ENCODE results near the gene PCDHGB1. TPM values are rescaled to one million over a fixed set of nuclear protein-coding genes. Genes with fewer than 3 reads are reported as not detected.

The PCDHGB1 gene
- total and polyA plus RNA-seq, 2 donors (not counting 3 experiments of a cell fraction or from before 2014, with no cell fraction given), result 0.39 to 0.62 TPM

GRCh38 chr5:141343242-141343952 lies 6.5 kb upstream of the PCDHGB1 start, which contains the start of gene PCDHGA3:
PCDHGA3 (plus strand) TSS chr5:141343829; CDS start chr5:141344034, 205 bp downstream.
- H3K27me3 ChIP-seq (ENCODE audit: control insufficient read depth in 2 of 2, insufficient read depth in 2 of 2, low read length in 2 of 2), result peaks cover 10 to 29% of the 10 kb centered on the region in 2 experiments
- FAIRE-seq, result peak; percentile 56
- H2AFZ ChIP-seq (ENCODE audit: low read depth, low read length), result peak within 1 kb of the TSS; percentile 86
- no peaks in the 10 kb centered on the region for H4K20me1 ChIP-seq (replicated peaks; ENCODE audit: control insufficient read depth, extremely low read depth, insufficient read depth, low read length)
- H3K79me2 ChIP-seq (ENCODE audit: control insufficient read depth, insufficient read depth, low read length), result no peaks in the 10 kb centered on the region
- peak; percentile 53 for DNase-seq (ENCODE audit: low read depth, low spot score)
- ChIA-PET POLR2A (interaction anchor here (1.3 kb wide), 1 partner anchor 23 kb away, joined by 3 read pairs; the partner anchor contains the start of gene TAF7), CTCF (interaction anchor here (0.8 to 3.8 kb wide), 26 partner anchors 9 to 224 kb away, joined by 3 to 38 read pairs (median 5); partner anchors contain the start of genes PCDHB9, PCDHGA1, PCDHGA10 and PCDHGA12)
- H3K4me3 ChIP-seq (replicated peaks in 1 of 3; ENCODE audit: insufficient read depth in 1 of 3, low read depth in 1 of 3, low read length in 3 of 3), result peak within 1 kb of the TSS in 2 of 3 experiments; percentile 17 to 59
- H3K9me3 ChIP-seq (replicated peaks; ENCODE audit: control insufficient read depth, insufficient read depth, low read length), result no peaks in the 10 kb centered on the region
- peak within 1 kb of the TSS; percentile 65 for H3K4me2 ChIP-seq (ENCODE audit: insufficient read depth, low read length)
- H3K9ac ChIP-seq (replicated peaks; ENCODE audit: extremely low read depth, insufficient read depth, low read length), result peak within 1 kb of the TSS; percentile 49
- peaks cover 3% of the 10 kb centered on the region for H3K4me1 ChIP-seq (ENCODE audit: control insufficient read depth, extremely low read depth, insufficient read depth, low read length)
- no peak within 1 kb of the TSS for H3K27ac ChIP-seq (ENCODE audit: insufficient read depth, low read depth, low read length)
- no peaks in the 10 kb centered on the region for H3K9me1 ChIP-seq (replicated peaks; ENCODE audit: control insufficient read depth, extremely low read depth, insufficient read depth, low read length)
- intact Hi-C loops (cut with micrococcal nuclease) (loop anchor here (2.0 kb wide), 1 partner anchor 23 kb away; the partner anchor contains the start of gene TAF7), dilution Hi-C loops (cut with MboI; ENCODE audit: extremely low pct_ligation_motif_present, low sequenced_read_pairs) (no loop called here)
- BruUV-seq (replicated peaks), result no TSS peak
- H3K36me3 ChIP-seq (ENCODE audit: control insufficient read depth in 2 of 2, extremely low read depth in 1 of 2, insufficient read depth in 2 of 2, low read length in 2 of 2), result no peaks in the 10 kb centered on the region
- no peak for TF ChIP-seq EZH2 (IDR thresholded peaks at IDR 0.05; ENCODE audit: borderline replicate concordance, low read depth, low read length, severe bottlenecking)
- no peak for TF ChIP-seq POLR2A (IDR thresholded peaks at IDR 0.05; ENCODE audit: low read depth, low read length)
- TF ChIP-seq CTCF (IDR thresholded peaks at IDR 0.05; ENCODE audit: extremely low read depth in 1 of 2, insufficient read depth in 1 of 2, low read depth in 1 of 2, low read length in 2 of 2), result peak; percentile 29 to 53
- no peak for TF ChIP-seq JUN (IDR thresholded peaks at IDR 0.05; ENCODE audit: borderline replicate concordance, insufficient read depth, insufficient read length, low read depth)

Measured in endothelial cell of umbilical vein (primary cell).